LHCN-M2 (cell line): ENCODE measurements around the gene RIC1. TPM values are rescaled to one million over a fixed set of nuclear protein-coding genes. Genes with fewer than 3 reads are reported as not detected.
"Not testable (repeated sequence)": the region's sequence is repeated elsewhere in the genome, so short reads cannot be mapped to it uniquely, and the experiment has no call there.

Experiments used
- DNase-seq: peaks from one replicate; pipeline ENCODE4 v3.0.0-alpha.2; 2012; ENCODE audit warnings: low read depth
- polyA plus RNA-seq: library from polyadenylated mRNA; unstranded; fragments of >200 nt; gene quantifications from one replicate; pipeline ENCODE4 v1.2.1, GENCODE V29; 2012; ENCODE audit warnings: missing spikeins
- total RNA-seq: library from RNA; depleted of rRNA; stranded (reverse); fragments of >200 nt; gene quantifications from 2 replicates; pipeline ENCODE4 v1.2.3, GENCODE V29; 2014; rRNA removed

RIC1 gene, protein sequence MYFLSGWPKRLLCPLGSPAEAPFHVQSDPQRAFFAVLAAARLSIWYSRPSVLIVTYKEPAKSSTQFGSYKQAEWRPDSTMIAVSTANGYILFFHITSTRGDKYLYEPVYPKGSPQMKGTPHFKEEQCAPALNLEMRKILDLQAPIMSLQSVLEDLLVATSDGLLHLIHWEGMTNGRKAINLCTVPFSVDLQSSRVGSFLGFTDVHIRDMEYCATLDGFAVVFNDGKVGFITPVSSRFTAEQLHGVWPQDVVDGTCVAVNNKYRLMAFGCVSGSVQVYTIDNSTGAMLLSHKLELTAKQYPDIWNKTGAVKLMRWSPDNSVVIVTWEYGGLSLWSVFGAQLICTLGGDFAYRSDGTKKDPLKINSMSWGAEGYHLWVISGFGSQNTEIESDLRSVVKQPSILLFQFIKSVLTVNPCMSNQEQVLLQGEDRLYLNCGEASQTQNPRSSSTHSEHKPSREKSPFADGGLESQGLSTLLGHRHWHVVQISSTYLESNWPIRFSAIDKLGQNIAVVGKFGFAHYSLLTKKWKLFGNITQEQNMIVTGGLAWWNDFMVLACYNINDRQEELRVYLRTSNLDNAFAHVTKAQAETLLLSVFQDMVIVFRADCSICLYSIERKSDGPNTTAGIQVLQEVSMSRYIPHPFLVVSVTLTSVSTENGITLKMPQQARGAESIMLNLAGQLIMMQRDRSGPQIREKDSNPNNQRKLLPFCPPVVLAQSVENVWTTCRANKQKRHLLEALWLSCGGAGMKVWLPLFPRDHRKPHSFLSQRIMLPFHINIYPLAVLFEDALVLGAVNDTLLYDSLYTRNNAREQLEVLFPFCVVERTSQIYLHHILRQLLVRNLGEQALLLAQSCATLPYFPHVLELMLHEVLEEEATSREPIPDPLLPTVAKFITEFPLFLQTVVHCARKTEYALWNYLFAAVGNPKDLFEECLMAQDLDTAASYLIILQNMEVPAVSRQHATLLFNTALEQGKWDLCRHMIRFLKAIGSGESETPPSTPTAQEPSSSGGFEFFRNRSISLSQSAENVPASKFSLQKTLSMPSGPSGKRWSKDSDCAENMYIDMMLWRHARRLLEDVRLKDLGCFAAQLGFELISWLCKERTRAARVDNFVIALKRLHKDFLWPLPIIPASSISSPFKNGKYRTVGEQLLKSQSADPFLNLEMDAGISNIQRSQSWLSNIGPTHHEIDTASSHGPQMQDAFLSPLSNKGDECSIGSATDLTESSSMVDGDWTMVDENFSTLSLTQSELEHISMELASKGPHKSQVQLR (N-terminal part only)
- total RNA-seq, result 13.5 and 21.1 TPM in 2 replicates
- polyA plus RNA-seq, result 5.8 TPM

DNA sequence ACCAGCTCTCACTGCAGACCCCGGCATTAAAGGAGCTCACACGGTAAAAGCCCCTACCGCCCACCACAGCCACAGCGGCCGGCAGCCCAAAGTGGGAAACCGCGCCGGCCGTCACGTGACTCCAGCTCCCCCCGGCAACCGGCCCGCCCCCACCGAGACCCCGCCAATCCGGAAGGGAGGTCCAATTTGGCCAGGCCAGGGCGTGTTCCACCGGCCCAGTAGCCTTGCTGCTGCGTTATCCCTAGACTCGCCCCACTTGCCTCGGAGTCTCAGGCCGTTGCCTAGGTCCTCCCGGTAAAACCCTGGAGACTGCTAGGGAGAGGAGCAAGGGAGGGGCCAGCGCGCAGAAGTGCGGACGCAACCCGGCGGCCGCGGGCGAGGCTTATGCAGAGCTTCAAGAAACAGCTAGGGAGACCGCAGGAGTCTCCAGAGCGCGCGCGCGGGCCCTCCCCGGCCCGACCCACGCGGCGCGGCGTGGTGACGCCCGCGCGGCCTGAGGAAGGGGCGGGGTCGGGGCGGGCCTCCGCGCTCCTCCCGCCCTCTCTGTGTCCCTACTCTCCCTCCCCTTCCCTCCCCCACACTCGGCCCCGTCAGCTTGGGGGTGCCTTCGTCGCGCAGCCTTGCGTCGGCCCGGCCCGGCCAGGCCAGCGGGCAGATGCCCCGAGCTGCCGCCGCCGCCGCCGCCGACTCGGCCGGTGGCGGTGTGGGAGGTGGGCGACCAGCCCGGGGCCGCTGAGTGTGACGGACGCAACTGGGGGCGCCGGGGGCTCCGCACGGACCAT is at the start of gene RIC1:
RIC1 (plus strand) TSS at position 578 of the 782 bp plus-strand sequence; CDS start at position 781, 203 bp downstream.
- DNase-seq, result peak; percentile 93

DNA sequence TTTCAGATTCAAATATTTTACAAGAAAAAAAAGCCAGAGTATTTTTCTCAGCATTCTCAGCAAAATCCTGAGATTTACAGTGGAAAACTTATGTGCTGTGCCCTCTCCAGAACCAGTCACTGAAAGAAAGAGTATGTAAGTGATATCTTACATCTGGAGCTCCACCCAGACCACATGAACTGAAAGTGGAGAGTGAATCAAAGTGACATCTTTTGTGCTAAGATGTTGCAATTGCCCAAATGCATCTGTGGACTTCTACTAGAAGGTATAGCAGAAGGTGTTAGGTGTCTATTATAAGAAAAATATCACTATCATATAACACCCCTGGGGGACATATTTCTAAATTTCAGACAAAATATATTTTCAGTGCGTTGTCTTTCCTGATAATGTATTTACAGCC is 49.0 kb upstream of the RIC1 start:
- no peak for DNase-seq

DNA sequence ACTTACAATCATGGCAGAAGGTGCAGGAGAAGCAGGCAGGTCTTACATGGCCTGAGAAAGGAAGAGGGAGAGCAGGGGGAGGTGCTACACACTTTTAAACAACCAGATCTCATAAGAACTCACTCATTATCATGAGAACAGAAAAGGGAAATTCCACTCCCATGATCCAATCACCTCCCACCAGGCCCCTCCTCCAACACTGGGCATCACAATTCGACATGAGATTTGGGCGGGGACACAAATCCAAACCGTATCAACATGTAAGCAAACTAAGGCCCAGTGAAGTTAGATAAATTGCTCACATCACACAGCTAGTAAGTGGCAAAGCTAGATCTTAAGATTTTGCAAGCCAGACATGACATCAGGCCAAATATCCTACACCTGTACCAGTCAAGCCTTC is 48.3 kb upstream of the RIC1 start:
- no peak for DNase-seq

DNA sequence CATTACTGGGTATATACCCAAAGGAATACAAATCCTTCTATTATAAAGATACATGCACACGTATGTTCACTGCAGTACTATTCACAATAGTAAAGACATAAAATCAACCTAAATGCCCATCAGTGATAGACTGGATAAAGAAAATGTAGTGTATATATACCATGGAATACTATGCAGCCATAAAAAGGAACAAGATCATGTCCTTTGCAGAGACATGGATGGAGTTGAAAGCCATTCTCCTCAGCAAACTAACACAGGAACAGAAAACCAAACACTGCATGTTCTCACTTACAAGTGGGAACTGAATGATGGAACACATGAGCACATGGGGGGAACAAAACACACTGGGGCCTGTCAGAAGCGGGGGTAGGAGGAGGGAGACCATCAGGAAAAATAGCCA is 47.2 kb upstream of the RIC1 start:
- not testable (repeated sequence) for DNase-seq

DNA sequence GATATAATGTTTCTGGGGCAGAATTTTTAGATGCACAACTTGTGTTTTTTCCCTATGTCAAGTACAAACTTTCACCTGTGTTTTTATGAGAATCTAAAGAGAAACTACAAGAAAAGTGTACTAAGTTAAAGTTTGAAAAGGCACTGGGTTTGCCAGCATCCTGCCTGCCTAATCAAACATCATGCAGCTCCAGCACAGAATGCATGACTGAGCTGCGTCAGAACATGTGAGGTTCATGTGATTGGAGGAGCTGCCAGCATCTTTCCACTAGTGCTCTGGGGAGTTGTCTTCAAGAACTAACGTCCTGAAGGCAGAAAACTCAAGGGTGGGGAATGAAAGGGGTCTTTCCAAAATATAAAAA is 46.1 kb upstream of the RIC1 start:
- peak; percentile 78 for DNase-seq

DNA sequence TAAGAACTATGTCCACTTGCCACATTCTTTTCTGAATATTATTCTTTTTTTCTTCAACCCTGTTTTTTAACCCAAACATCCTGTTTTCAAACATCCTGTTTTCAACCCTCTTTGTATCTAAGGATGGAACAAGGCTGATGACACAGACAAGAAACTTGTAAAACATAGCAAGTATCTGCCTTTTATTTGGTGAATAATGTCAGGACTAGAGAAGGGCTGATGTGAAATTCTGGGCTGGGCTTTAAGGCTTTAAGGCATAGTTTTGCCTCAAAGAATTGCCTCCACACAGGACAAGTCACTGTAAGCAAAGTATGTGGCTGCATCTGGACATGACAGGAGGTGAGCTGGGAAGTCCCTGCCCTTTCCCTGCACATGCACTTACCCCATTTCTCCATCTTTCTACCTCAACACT is 42.5 kb upstream of the RIC1 start:
- DNase-seq, result peak; percentile 44

DNA sequence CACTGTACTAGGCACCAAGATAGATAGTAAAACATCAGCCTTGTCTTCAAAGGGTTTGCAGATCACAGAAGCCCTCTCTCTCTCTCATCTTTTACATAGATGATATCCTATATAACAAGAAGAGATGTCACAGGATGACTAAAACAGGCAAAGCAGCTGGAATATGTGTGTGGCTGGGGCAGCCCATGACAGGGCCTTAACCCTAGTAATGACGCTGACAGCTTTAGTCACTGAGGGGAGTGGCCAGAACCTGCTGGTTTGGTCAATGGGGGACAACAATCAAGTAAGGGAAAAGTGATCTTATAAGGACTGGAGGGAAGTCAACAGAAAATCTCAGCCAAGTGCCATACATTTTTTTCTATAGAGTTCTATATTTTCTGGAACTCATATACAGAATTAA is 41.9 kb upstream of the RIC1 start:
- DNase-seq, result peak; percentile 83

DNA sequence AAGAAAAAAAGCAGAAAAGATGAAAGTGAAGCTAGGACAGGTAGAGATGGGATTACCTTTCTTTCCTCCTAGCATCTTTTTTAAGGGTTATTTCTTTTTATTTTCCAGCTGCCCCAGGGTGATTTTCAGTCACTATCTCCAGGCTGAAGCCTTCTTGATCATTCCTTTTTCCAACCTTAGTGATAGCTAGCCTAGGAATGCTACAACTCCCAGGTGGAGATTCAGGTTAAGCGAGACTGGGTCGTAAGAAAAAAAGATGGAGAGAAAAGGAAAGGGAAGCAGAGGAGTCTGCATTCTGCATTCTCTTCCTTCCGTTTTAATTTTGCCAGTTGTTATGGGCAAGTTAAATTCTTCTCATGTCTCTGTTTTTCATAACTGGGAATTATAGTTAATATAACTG is 36.7 kb upstream of the RIC1 start:
- no peak for DNase-seq

DNA sequence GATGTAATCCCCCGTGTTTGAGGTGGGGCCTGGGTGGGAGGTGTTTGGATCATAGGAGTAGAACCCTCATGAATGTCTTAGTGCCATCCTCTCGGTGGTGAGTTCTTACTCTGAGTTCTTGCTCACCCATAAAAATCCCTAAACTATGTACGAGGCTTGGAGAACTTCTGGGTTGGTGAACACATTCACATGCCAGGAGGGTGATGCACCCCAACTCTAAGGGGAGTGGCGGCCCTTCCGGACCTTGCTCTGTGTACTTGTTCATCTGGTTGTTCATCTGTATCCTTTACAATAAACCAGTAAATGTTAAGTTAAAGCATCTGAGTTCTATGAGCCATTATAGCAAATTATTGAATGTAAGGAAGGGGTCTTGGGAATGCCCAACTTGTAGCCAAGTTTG is 36.0 kb upstream of the RIC1 start:
- DNase-seq, result no peak

DNA sequence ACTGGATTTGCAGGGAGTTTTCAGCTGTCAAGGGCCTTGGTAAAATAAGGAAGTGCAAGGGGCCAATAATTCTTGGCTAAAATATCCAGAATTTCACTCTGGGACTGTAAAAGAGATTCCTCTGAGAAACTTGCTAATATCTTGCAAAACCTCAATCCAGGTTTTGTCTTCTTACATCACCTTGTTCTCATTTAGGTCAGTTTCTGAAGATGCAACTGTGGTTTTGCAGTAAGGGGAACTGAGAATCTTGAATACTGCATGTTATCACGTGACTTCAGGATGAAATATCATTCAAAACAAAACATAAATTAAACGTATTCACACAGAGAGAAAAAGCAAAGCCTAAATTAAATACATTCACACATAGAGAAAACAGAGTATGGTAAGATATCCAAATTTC is 35.0 kb upstream of the RIC1 start:
- no peak for DNase-seq

DNA sequence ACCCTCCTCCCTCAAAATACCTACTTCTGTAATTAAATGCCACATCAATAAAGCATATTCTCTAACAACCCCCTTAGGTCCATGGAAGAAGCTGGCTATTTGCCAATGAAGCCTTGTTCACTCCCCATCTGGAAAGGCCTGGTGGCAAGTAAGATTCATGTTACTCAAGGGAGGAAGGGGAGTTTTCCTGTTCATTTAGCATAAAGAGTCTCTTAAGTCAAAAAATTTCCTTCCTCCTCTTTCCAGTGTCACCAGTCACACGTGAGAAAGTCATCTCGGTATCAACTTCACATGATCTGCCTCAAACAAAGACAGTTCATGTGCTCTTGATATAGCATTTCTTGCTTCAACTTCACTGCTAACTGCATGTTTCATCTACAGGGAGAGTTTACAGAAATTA is 32.7 kb upstream of the RIC1 start:
- DNase-seq, result no peak

DNA sequence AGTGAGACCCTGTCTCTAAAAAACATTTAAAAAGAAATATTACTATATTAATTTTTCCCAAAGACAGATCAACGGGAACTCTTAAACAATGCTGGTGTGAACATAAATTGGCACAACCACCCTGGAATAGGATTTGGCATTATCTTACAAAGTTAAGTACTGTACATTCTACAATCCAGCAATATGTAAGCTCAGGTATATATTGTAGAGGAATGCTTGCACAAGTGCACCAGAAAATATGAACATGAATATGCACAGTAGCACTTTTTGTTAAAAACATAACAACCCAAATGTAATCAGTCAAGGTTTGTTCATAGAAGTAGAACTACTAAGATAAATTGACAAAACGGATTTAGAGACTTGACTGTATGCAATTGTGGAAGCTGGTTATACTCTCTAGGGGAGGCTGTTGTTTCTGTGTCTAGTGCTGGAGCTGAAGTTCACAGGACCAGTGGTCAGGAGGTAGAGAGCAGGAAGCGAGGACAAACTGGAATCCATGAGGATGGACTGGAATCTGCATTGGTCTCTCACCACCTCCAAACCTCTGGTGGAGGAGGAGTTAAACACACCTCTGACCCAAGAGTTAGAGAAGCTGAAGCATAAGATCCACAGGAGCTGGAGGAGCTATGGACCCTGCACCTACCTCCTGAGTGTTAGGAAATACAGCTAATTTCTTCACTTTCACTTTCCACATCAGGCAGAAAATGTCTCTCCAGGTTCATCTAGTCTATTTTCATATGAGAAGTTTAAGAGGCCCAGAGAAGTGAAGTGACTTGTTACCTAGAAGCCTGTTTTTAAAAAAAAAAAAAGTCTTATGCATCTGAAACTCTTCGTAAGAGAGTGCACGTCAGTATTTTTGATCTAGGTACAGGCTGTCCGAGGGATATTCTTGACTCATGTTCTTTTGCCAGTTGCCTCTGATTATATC is 20.3 kb upstream of the RIC1 start:
- DNase-seq, result peak; percentile 56

DNA sequence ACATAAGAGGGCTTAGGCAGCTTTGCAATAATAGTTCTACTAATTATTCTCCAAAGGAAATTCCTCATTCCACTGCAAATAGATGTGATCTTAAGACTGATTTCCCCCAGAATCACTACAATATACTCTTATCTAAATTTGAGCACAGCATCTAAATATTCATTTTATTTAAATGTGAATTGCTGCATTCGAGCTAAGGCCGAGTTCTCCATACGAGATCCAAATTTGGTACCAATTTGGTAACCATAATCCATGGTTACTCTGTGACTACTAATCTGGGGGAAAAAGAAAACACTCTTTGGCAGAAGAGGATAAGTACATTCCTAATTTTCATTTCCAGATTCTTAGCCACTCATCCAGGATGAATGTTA is 19.7 kb upstream of the RIC1 start:
- DNase-seq, result no peak

DNA sequence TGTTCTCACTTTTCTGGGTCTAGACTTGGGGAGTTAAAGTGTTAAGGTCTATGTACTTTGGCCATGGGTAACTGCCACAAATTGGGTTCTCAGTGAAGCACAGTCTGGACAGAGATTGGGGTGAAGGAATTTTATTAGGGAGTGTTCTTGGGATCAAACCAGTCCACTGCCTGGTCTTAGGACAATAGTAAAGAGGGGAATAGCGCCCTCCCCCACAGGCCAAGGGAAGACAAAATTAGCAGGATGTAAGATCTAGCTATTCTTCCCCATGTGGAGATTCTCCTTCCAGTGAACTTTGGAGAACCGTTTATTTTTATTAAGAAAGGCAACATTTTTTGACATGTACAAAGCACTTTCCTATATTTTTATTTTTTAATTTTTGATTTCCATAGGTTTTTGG is 18.4 kb upstream of the RIC1 start:
- DNase-seq, result no peak

DNA sequence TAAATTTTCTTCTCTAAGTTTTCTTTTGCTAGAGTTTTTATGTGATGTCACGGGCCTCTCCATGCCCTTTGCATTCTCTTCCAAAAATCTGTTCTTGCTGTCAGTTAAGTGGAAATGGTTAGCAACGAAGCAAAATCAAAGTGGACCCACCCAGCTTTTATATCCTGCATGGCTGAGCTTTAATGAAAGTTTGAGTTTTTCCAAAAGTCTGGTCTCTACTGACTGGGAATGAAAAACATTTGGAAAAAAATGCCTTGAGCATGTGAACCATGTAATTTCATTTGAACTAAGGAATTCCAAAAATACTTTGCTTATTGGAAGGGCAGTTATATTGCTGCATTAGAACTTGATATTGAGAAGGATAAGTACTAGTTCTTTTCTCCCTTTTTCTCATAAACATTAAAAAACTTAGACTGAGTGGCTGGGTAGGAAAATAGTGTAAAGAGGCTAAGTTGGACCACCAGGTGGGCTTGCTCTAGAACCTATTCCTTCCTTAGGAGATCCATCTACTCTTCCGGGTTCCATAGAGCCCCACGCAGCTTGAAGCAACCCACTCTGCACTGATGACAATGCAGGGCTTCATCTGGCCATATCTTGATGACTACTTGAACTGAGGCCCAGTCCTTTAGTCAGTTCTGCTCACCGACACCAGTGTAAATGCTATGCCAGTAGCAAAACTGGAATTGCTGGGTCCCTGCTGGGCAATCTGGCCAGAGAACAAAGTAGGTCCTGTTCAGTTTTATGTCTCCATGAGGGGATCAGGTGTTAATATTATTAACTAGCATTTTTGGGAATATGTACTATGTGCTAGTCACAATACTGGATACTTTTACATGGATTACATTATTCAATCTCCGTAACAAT is 17.4 kb upstream of the RIC1 start:
- DNase-seq, result no peak

DNA sequence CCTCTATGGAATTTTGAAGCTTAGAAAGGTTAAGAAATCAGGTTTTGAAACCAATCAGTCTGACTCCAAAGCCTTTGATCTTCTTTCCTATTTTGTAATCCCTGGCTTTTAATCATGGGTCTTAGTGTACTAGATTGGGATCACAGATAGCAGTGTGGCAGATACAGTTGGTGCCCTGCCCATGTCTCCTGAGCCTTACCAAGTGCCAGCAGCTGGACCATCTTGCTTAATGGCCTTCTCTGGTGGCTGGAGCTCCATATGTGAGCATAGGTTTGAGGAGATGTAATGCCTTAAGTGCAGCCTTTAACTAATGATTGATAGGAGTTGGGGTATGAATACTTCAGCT is 16.7 kb upstream of the RIC1 start:
- DNase-seq, result no peak

DNA sequence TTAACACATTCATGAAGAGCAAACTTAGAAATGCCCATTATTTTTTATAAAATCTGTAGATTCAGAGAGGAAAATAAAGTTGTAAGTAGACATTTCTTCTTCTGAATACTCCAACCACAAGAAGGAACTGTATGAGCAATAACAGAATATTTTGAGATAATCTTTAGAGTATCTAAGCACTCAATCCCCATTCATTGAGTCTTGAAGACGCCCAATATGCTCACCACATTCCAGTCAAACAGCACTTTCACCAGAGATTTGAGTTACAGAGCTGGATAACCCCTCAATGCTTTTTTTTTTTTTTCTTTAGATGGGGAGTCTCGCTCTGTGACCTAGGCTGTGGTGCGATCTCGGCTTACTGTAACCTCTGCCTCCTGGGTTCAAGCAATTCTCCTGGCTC is 14.7 kb upstream of the RIC1 start:
- no peak for DNase-seq

DNA sequence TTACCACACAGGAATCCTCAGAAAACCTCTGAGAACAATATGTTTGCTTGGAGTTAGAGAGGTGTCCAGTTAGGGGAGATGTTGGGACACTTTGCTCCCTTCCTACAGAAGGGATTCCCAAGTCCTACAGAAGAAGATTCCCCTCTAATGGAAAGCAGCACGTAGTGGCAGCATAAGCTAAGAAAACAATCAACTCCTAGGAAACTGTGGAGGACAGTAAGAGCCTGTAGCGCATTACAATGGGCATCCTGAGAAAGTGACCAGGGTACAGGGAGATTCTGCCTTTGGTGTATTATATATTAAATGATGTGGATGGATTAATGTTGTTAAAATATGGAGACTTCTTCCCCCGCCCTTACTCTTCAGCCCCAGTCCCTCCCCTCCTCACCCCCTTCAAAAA is 13.9 kb upstream of the RIC1 start:
- DNase-seq, result no peak

DNA sequence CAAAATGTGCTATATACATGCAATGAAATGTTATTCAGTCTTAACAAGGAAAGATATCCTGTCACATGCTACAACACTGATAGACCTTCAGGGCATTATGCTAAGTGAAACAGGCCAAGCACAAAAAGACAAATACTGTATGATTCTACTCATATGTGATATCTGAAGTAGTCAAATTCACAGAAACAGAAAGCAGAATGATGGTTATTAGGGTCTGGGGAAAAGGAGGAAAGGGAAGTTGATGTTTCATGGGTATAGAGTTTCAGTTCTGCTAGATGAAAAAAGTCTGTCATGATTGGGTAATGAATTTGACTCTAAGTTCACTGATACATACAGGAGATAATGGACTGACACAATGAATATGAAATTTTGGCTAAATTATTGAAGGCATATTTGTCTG is 11.2 kb upstream of the RIC1 start:
- DNase-seq, result no peak
